Testis (tissue), 2 donors: ENCODE results near the gene TNFSF10.

Source experiments
- POLR2A ChIP-seq: fragments of 450-650 bp; IDR thresholded peaks from one replicate; pipeline ENCODE4 v1.6.1; 2017; ENCODE audit warnings: antibody characterized with exemption, mild to moderate bottlenecking, moderate library complexity
- TF ChIP-seq, protein P1 (sequence below), 3 experiments: fragments of 450-650 bp in 2 of 3; fragments of 200-600 bp in 1 of 3; sonication (generic) in 1 of 3; IDR thresholded peaks; one replicate each; pipeline ENCODE4 v1.5.1; 2016 to 2019; ENCODE audit warnings: antibody characterized with exemption in 3 of 3, mild to moderate bottlenecking in 2 of 3, moderate library complexity in 1 of 3

DNA sequence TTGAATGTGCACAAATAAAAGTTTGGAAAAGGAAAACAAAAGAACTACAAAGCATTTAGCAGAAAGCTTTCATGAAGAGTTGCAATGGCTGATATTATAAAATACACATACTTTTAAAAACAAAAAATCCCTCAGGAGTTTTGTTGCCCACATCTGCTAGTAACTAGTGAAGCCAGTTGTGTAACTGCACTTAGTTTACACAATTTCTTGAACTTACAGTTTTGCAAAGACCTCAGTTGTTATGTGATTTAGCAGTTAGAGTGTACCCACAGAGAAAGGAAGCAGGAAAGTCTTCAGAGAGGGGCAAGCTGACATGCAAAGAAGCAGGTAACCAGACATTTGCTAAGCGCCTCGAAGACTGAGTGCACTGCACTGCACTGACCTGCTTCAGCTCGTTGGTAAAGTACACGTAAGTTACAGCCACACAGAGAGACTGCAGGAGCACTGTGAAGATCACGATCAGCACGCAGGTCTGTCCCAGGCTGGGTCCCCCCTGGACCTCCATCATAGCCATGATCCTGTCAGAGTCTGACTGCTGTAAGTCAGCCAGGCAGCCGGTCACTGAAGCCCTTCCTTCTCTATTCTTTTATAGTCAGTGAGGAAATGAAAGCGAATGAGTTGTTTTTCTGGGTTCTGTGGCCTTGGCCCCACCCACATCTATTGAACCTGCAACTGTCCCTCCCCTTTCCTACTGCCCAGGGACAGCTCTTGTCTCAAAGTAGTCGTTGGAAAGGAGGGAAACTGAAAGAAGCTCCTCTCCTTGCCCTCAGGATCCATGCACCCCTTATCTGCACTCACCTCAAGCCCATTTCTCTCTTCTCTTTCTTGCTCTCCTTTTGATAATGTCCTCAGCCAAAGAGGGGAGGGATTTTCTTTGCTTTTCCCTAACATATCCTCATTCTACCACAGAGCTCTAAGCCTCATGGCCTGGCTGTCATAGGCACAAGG, at the start of gene TNFSF10:
- TF ChIP-seq POLR2A, result no peak
- TF ChIP-seq, protein P1, sequence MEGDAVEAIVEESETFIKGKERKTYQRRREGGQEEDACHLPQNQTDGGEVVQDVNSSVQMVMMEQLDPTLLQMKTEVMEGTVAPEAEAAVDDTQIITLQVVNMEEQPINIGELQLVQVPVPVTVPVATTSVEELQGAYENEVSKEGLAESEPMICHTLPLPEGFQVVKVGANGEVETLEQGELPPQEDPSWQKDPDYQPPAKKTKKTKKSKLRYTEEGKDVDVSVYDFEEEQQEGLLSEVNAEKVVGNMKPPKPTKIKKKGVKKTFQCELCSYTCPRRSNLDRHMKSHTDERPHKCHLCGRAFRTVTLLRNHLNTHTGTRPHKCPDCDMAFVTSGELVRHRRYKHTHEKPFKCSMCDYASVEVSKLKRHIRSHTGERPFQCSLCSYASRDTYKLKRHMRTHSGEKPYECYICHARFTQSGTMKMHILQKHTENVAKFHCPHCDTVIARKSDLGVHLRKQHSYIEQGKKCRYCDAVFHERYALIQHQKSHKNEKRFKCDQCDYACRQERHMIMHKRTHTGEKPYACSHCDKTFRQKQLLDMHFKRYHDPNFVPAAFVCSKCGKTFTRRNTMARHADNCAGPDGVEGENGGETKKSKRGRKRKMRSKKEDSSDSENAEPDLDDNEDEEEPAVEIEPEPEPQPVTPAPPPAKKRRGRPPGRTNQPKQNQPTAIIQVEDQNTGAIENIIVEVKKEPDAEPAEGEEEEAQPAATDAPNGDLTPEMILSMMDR (IDR thresholded peaks at IDR 0.05), result no peak
